ENCODE measurements around the gene ANKS4B. TPM values are rescaled to one million over a fixed set of nuclear protein-coding genes. Genes with fewer than 3 reads are reported as not detected.

The ANKS4B gene
- polyA plus RNA-seq, 1 donor (not counting 4 experiments of a cell fraction or from before 2014, with no cell fraction given): not detected

DNA sequence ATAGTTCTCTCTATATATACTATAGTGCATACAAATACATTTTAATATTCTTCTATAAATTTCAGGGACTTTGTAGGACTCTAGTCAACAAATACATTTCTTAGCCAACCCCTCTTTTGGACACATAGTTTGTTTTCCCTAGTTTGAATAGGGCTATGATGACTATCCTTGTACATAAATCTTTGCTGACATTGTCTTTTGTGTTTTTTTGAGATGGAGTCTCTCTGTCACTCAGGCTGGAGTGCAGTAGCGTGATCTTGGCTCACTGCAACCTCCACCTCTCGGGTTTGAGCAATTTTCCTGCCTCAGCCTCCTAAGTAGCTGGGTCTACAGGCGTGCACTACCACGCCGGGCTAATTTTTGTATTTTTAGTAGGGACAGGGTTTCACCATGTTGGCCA, 3.3 kb downstream of the ANKS4B start:
- no peak for TF ChIP-seq EZH2 (IDR thresholded peaks at IDR 0.05; ENCODE audit: low read length)
- TF ChIP-seq, protein P1, sequence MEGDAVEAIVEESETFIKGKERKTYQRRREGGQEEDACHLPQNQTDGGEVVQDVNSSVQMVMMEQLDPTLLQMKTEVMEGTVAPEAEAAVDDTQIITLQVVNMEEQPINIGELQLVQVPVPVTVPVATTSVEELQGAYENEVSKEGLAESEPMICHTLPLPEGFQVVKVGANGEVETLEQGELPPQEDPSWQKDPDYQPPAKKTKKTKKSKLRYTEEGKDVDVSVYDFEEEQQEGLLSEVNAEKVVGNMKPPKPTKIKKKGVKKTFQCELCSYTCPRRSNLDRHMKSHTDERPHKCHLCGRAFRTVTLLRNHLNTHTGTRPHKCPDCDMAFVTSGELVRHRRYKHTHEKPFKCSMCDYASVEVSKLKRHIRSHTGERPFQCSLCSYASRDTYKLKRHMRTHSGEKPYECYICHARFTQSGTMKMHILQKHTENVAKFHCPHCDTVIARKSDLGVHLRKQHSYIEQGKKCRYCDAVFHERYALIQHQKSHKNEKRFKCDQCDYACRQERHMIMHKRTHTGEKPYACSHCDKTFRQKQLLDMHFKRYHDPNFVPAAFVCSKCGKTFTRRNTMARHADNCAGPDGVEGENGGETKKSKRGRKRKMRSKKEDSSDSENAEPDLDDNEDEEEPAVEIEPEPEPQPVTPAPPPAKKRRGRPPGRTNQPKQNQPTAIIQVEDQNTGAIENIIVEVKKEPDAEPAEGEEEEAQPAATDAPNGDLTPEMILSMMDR (optimal IDR thresholded peaks at IDR 0.05 in 1 of 3, IDR thresholded peaks at IDR 0.05 in 1 of 3, conservative IDR thresholded peaks at IDR 0.05 in 1 of 3; ENCODE audit: extremely low read depth in 1 of 3, insufficient read depth in 2 of 3, low read length in 3 of 3): no peak
- no peaks in the 10 kb centered on the region for H3K36me3 ChIP-seq (ENCODE audit: control insufficient read depth in 2 of 2, extremely low read depth in 1 of 2, insufficient read depth in 2 of 2, low read length in 2 of 2)
- H3K9me1 ChIP-seq (ENCODE audit: control insufficient read depth, extremely low read depth, insufficient read depth, low read length): no peaks in the 10 kb centered on the region
- H4K20me1 ChIP-seq (ENCODE audit: control insufficient read depth, extremely low read depth, insufficient read depth, low read length): no peaks in the 10 kb centered on the region
- no peaks in the 10 kb centered on the region for H3K27me3 ChIP-seq (ENCODE audit: control insufficient read depth, extremely low read depth, insufficient read depth, low read length)
- H2AFZ ChIP-seq (ENCODE audit: control insufficient read depth, low read length): no peak overlapping the region
- FAIRE-seq (no peak), DNase-seq (ENCODE audit: low read depth, low spot score) (no peak)
- no peaks in the 10 kb centered on the region for H3K9me3 ChIP-seq (ENCODE audit: control insufficient read depth, low read depth, low read length)
- H3K4me2 ChIP-seq (ENCODE audit: control insufficient read depth, extremely low read depth, insufficient read depth, low read depth, low read length): no peak overlapping the region
- H3K27ac ChIP-seq (ENCODE audit: control insufficient read depth, insufficient read depth, low read length): no peak overlapping the region
- H3K9ac ChIP-seq (ENCODE audit: control insufficient read depth, extremely low read depth, insufficient read depth, low read length): no peak overlapping the region
- H3K79me2 ChIP-seq (ENCODE audit: control insufficient read depth, insufficient read depth, low read length): no peaks in the 10 kb centered on the region
- H3K4me1 ChIP-seq (ENCODE audit: control insufficient read depth, extremely low read depth, insufficient read depth, low read length): no peaks in the 10 kb centered on the region
- dilution Hi-C loops (cut with MboI; ENCODE audit: extremely low pct_ligation_motif_present, low sequenced_read_pairs): no loop called here
- H3K4me3 ChIP-seq (ENCODE audit: control insufficient read depth in 2 of 3, extremely low read depth in 1 of 3, insufficient read depth in 2 of 3, low read depth in 1 of 3, low read length in 3 of 3): no peak overlapping the region

DNA sequence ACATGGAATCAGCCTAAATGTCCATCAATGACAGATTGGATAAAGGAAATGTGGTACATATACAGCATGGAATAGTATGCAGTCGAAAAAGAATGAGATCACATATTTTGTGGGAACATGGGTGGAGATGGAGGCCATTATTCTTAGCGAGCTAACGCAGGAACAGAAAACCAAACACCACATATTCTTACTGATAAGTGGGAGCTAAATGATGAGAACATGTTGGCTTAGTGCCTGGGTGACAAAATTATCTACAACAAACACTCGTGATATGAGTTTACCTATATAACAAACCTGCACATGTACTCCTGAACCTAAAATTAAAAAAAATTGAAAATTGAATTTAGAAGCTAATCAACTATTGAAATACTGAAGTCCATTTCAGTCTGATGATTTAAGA, 6.1 kb downstream of the ANKS4B start:
- TF ChIP-seq EZH2 (IDR thresholded peaks at IDR 0.05; ENCODE audit: low read length): no peak
- TF ChIP-seq, protein P1 (optimal IDR thresholded peaks at IDR 0.05 in 1 of 3, IDR thresholded peaks at IDR 0.05 in 1 of 3, conservative IDR thresholded peaks at IDR 0.05 in 1 of 3; ENCODE audit: extremely low read depth in 1 of 3, insufficient read depth in 2 of 3, low read length in 3 of 3): no peak
- no peak overlapping the region for H2AFZ ChIP-seq (ENCODE audit: control insufficient read depth, low read length)
- DNase-seq (ENCODE audit: low read depth, low spot score): no peak
- no peaks in the 10 kb centered on the region for H3K36me3 ChIP-seq (ENCODE audit: control insufficient read depth in 2 of 2, extremely low read depth in 1 of 2, insufficient read depth in 2 of 2, low read length in 2 of 2)
- no peak overlapping the region for H3K4me2 ChIP-seq (ENCODE audit: control insufficient read depth, extremely low read depth, insufficient read depth, low read depth, low read length)
- H3K9me3 ChIP-seq (ENCODE audit: control insufficient read depth, low read depth, low read length): no peaks in the 10 kb centered on the region
- no peaks in the 10 kb centered on the region for H3K79me2 ChIP-seq (ENCODE audit: control insufficient read depth, insufficient read depth, low read length)
- no peaks in the 10 kb centered on the region for H3K9me1 ChIP-seq (ENCODE audit: control insufficient read depth, extremely low read depth, insufficient read depth, low read length)
- no peak overlapping the region for H3K4me3 ChIP-seq (ENCODE audit: control insufficient read depth in 2 of 3, extremely low read depth in 1 of 3, insufficient read depth in 2 of 3, low read depth in 1 of 3, low read length in 3 of 3)
- no peaks in the 10 kb centered on the region for H3K27me3 ChIP-seq (ENCODE audit: control insufficient read depth, extremely low read depth, insufficient read depth, low read length)
- no peak overlapping the region for H3K27ac ChIP-seq (ENCODE audit: control insufficient read depth, insufficient read depth, low read length)
- dilution Hi-C loops (cut with MboI; ENCODE audit: extremely low pct_ligation_motif_present, low sequenced_read_pairs): no loop called here
- no peaks in the 10 kb centered on the region for H3K4me1 ChIP-seq (ENCODE audit: control insufficient read depth, extremely low read depth, insufficient read depth, low read length)
- no peak for FAIRE-seq
- H4K20me1 ChIP-seq (ENCODE audit: control insufficient read depth, extremely low read depth, insufficient read depth, low read length): no peaks in the 10 kb centered on the region
- no peak overlapping the region for H3K9ac ChIP-seq (ENCODE audit: control insufficient read depth, extremely low read depth, insufficient read depth, low read length)

Measured in keratinocyte (primary cell).